IMR-90 (cell line): ENCODE results near the gene ANXA3. TPM values are rescaled to one million over a fixed set of nuclear protein-coding genes. Genes with fewer than 3 reads are reported as not detected.

Experiments
- ATAC-seq: fragments of 200-7000 bp; cut with Tn5 transposase; 2 replicates; pipeline ENCODE4 v1.9.1; 2020; ENCODE audit warnings: low read depth, mild to moderate bottlenecking, moderate library complexity
- BruUV-seq: library from RNA; stranded (reverse); fragments of 400-500 nt; replicated peaks from 2 replicates; lab custom pipeline; 2021; lab: Mats Ljungman, UMichigan
- CTCF ChIA-PET: fragments of 300-600 bp; formaldehyde crosslinking; extraction: SDS; loops from one replicate; lab custom pipeline; 2021; ENCODE audit warnings: antibody characterized with exemption; lab: Yijun Ruan, JAX
- POLR2A ChIA-PET: fragments of 300-600 bp; sonication (Branson Sonifier 250); formaldehyde crosslinking; loops from one replicate; lab custom pipeline; 2022; ENCODE audit warnings: antibody characterized with exemption; ENCODE audit not compliant: unreplicated experiment; lab: Charles Lee
- DNase-seq: peaks from one replicate; pipeline ENCODE4 v3.0.0; 2013
- H2AFZ ChIP-seq: replicated peaks from 2 replicates; pipeline ENCODE3; 2013; ENCODE audit warnings: low read length, mild to moderate bottlenecking; ENCODE audit not compliant: poor library complexity
- H2AK5ac ChIP-seq: 2 replicates; pipeline ENCODE4 v1.6.1; 2013; ENCODE audit warnings: low read depth, low read length, inconsistent platforms
- H2AK9ac ChIP-seq: replicated peaks from 2 replicates; pipeline ENCODE3; 2013; ENCODE audit warnings: mild to moderate bottlenecking, low read depth, low read length, moderate library complexity; ENCODE audit not compliant: poor library complexity
- H2BK120ac ChIP-seq: 2 replicates; pipeline ENCODE4 v1.6.1; 2013; ENCODE audit warnings: low read depth, low read length, inconsistent platforms
- H2BK15ac ChIP-seq: 3 replicates; pipeline ENCODE4 v1.6.1; 2013; ENCODE audit warnings: low read depth, low read length, inconsistent platforms
- H2BK20ac ChIP-seq: 2 replicates; pipeline ENCODE4 v1.6.1; 2013; ENCODE audit warnings: low read depth, mild to moderate bottlenecking, inconsistent platforms, low read length, moderate library complexity
- H2BK5ac ChIP-seq: 2 replicates; pipeline ENCODE4 v1.6.1; 2013; ENCODE audit warnings: mild to moderate bottlenecking, low read depth, low read length, inconsistent platforms; ENCODE audit not compliant: poor library complexity, severe bottlenecking
- H3K14ac ChIP-seq: replicated peaks from 2 replicates; pipeline ENCODE4 v1.6.1; 2013; ENCODE audit warnings: low read depth, low read length, inconsistent platforms
- H3K18ac ChIP-seq: 2 replicates; pipeline ENCODE4 v1.6.1; 2013; ENCODE audit warnings: low read depth, low read length, control low read depth
- H3K23ac ChIP-seq: 2 replicates; pipeline ENCODE4 v1.6.1; 2013; ENCODE audit warnings: low read depth, low read length, inconsistent platforms
- H3K27ac ChIP-seq: 2 replicates; pipeline ENCODE4 v1.5.1; 2013; ENCODE audit warnings: mild to moderate bottlenecking, control low read depth, low read length; ENCODE audit not compliant: insufficient read depth
- H3K27me3 ChIP-seq: 2 replicates; pipeline ENCODE4 v1.6.1; 2013; ENCODE audit warnings: low read length; ENCODE audit not compliant: control insufficient read depth, insufficient read depth
- H3K36me3 ChIP-seq: 2 replicates; pipeline ENCODE4 v1.6.1; 2013; ENCODE audit warnings: low read length, mixed read lengths; ENCODE audit not compliant: control insufficient read depth, insufficient read depth
- H3K4ac ChIP-seq: 2 replicates; pipeline ENCODE4 v1.6.1; 2013; ENCODE audit warnings: low read depth, low read length, inconsistent platforms
- H3K4me1 ChIP-seq: 2 replicates; pipeline ENCODE4 v1.6.1; 2013; ENCODE audit warnings: low read length, mixed read lengths; ENCODE audit not compliant: control insufficient read depth, insufficient read depth
- H3K4me2 ChIP-seq: 2 replicates; pipeline ENCODE4 v1.6.1; 2013; ENCODE audit warnings: low read depth, mild to moderate bottlenecking, control low read depth, low read length, moderate library complexity
- H3K4me3 ChIP-seq: 2 replicates; pipeline ENCODE4 v1.5.1; 2013; ENCODE audit warnings: low read depth, mild to moderate bottlenecking, control low read depth, low read length, moderate library complexity; ENCODE audit not compliant: insufficient read depth
- H3K56ac ChIP-seq: 2 replicates; pipeline ENCODE4 v1.6.1; 2013; ENCODE audit warnings: low read length, inconsistent platforms; ENCODE audit not compliant: insufficient read depth; ENCODE audit errors: extremely low read depth
- H3K79me1 ChIP-seq, 2 experiments: 2 replicates each; pipeline ENCODE4 v1.6.1; 2013; ENCODE audit warnings: low read length in 2 of 2, inconsistent platforms in 1 of 2, low read depth in 1 of 2
- H3K9ac ChIP-seq: 2 replicates; pipeline ENCODE4 v1.6.1; 2013; ENCODE audit warnings: low read depth, low read length, control low read depth
- H3K9me1 ChIP-seq: 2 replicates; pipeline ENCODE4 v1.6.1; 2013; ENCODE audit warnings: low read length, inconsistent platforms; ENCODE audit not compliant: insufficient read depth
- H3K9me3 ChIP-seq: 2 replicates; pipeline ENCODE4 v1.6.1; 2013; ENCODE audit warnings: low read length; ENCODE audit not compliant: control insufficient read depth, insufficient read depth
- H4K20me1 ChIP-seq: 2 replicates; pipeline ENCODE4 v1.6.1; 2013; ENCODE audit warnings: low read length, inconsistent platforms; ENCODE audit not compliant: insufficient read depth
- H4K5ac ChIP-seq: 2 replicates; pipeline ENCODE4 v1.6.1; 2013; ENCODE audit warnings: mild to moderate bottlenecking, low read depth, low read length, control low read depth
- H4K8ac ChIP-seq, 2 experiments: 2 replicates each; pipeline ENCODE4 v1.6.1; 2013; ENCODE audit warnings: low read depth in 2 of 2, low read length in 2 of 2, control low read depth in 1 of 2, inconsistent platforms in 1 of 2
- H4K91ac ChIP-seq: 2 replicates; pipeline ENCODE4 v1.6.1; 2013; ENCODE audit warnings: low read depth, low read length, inconsistent platforms; ENCODE audit not compliant: insufficient read depth
- CHD1 ChIP-seq: IDR thresholded peaks from 2 replicates; pipeline ENCODE4 v1.6.1; 2012; ENCODE audit warnings: low read depth, low read length, improper control_type of control experiment
- MAFK ChIP-seq: IDR thresholded peaks from 2 replicates; pipeline ENCODE4 v1.6.1; 2012; ENCODE audit warnings: low read depth, low read length, improper control_type of control experiment
- NFE2L2 ChIP-seq: fragments of 150-350 bp; IDR thresholded peaks from 2 replicates; pipeline ENCODE4 v1.6.1; 2016; ENCODE audit warnings: low read depth, mild to moderate bottlenecking, low read length
- POLR2A ChIP-seq: IDR thresholded peaks from 2 replicates; pipeline ENCODE4 v1.6.1; 2012; ENCODE audit warnings: mild to moderate bottlenecking, low read depth, low read length
- RCOR1 ChIP-seq: IDR thresholded peaks from 2 replicates; pipeline ENCODE4 v1.6.1; 2012; ENCODE audit warnings: mild to moderate bottlenecking, low read length, improper control_type of control experiment; ENCODE audit not compliant: insufficient replicate concordance
- SMC3 ChIP-seq: fragments of 150-350 bp; IDR thresholded peaks from 2 replicates; pipeline ENCODE4 v1.6.1; 2016; ENCODE audit warnings: low read depth, mild to moderate bottlenecking, antibody characterized with exemption, low read length, moderate library complexity
- WGBS, 2 experiments: methylation state at CpG; one replicate each; pipeline versions ENCODE4 v1.1.5 to v1.1.7; 2013; ENCODE audit warnings: missing lambda C conversion rate in 2 of 2; ENCODE audit not compliant: insufficient read length in 1 of 2; ENCODE audit errors: extremely low coverage in 2 of 2; 5-methylcytosine and 5-hydroxymethylcytosine counted together
- dilution Hi-C: fragments of 300-500 bp; cut with HindIII; formaldehyde crosslinking; loops from one replicate; pipeline ENCODE4 v1.14.3; 2018; ENCODE audit warnings: low sequenced_read_pairs; ENCODE audit not compliant: unreplicated experiment
- in situ Hi-C: fragments of 300-500 bp; cut with MboI; formaldehyde crosslinking; loops from 3 replicates; pipeline ENCODE4 v1.14.3; 2019; ENCODE audit warnings: low sequenced_read_pairs, inconsistent platforms, mixed read lengths
- intact Hi-C: fragments of 100-400 bp; cut with micrococcal nuclease; formaldehyde crosslinking; loops from 2 replicates; pipeline ENCODE4 v1.10.0; 2022
- polyA plus RNA-seq, 3 experiments: library from polyadenylated mRNA; depleted of rRNA; stranded (reverse); fragments of >200 nt; gene quantifications; 2 replicates each; pipeline ENCODE4 v1.2.3, GENCODE V29; 2012; ENCODE audit warnings: low replicate concordance in 1 of 3
- total RNA-seq: library from RNA; depleted of rRNA; stranded (reverse); fragments of >200 nt; gene quantifications from 2 replicates; pipeline ENCODE4 v1.2.3, GENCODE V29; 2012
- TF ChIP-seq, protein P1 (sequence below): fragments of 150-350 bp; IDR thresholded peaks from 2 replicates; pipeline ENCODE4 v1.6.1; 2017; ENCODE audit warnings: mild to moderate bottlenecking, antibody characterized with exemption, low read length, low read depth

ANXA3 gene
- total and polyA plus RNA-seq, 2 of the 4 experiments (the other 2 are of a cell fraction), result 4.2 to 5.0 TPM

DNA sequence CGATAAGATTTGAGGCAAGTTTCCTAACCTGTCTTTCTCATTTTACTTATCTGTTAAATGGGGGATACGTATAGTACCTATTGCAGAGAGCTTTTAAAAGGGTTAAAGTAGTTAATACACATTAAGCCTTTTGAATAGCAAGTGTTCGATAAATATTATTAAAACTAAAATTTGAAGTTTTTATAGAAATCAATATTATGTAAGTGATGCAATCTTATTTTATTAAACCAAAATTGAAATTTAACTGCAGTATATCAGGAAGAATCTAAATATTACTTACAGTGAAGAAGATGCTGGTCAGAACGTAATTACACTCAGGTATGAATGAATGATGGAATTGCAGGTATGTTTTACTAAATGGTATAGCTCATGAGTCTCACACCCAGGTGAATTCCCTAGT is 58.0 kb downstream of the ANXA3 start:
- CTCF ChIA-PET, result no interaction called here
- in situ Hi-C loops, result no loop called here

More for the DNA sequence above, 58.0 kb downstream of the ANXA3 start:
- no peak overlapping the region for H3K23ac ChIP-seq
- DNase-seq, result no peak
- H3K27ac ChIP-seq, result no peak overlapping the region
- no peak overlapping the region for H3K56ac ChIP-seq
- dilution Hi-C loops (loop anchor here (25.0 kb wide), 1 partner anchor 253 kb away; no protein-coding TSS in a partner anchor), intact Hi-C loops (no loop called here)
- H3K4me3 ChIP-seq, result no peak overlapping the region
- H3K9ac ChIP-seq, result no peak overlapping the region
- H4K20me1 ChIP-seq, result no peaks in the 10 kb centered on the region
- POLR2A ChIA-PET, result no interaction called here
- H3K9me3 ChIP-seq, result no peaks in the 10 kb centered on the region
- H3K18ac ChIP-seq, result no peak overlapping the region
- no peak overlapping the region for H3K4me2 ChIP-seq
- H2BK5ac ChIP-seq, result no peak overlapping the region
- WGBS, 2 experiments, result no CpG with 5 or more reads among the region's 4 CpGs
- no peak overlapping the region for H2AK9ac ChIP-seq
- H3K27me3 ChIP-seq, result no peaks in the 10 kb centered on the region
- no peak overlapping the region for H2BK20ac ChIP-seq
- H4K5ac ChIP-seq, result no peak overlapping the region
- BruUV-seq, result no TSS peak
- no peaks in the 10 kb centered on the region for H3K9me1 ChIP-seq
- H3K36me3 ChIP-seq, result no peaks in the 10 kb centered on the region
- H4K91ac ChIP-seq, result no peak overlapping the region
- TF ChIP-seq MAFK (no peak), POLR2A (no peak), CHD1 (no peak), RCOR1 (no peak), SMC3 (no peak), NFE2L2 (no peak)
- TF ChIP-seq, protein P1, sequence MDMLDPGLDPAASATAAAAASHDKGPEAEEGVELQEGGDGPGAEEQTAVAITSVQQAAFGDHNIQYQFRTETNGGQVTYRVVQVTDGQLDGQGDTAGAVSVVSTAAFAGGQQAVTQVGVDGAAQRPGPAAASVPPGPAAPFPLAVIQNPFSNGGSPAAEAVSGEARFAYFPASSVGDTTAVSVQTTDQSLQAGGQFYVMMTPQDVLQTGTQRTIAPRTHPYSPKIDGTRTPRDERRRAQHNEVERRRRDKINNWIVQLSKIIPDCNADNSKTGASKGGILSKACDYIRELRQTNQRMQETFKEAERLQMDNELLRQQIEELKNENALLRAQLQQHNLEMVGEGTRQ, result no peak
- no peak for ATAC-seq
- no peak overlapping the region for H3K14ac ChIP-seq
- H2BK120ac ChIP-seq, result no peak overlapping the region
- H3K4ac ChIP-seq, result no peak overlapping the region
- H2AFZ ChIP-seq, result no peak overlapping the region
- H3K79me1 ChIP-seq, result no peaks in the 10 kb centered on the region
- no peak overlapping the region for H2BK15ac ChIP-seq
- H2AK5ac ChIP-seq, result no peak overlapping the region
- no peak overlapping the region for H4K8ac ChIP-seq
- no peaks in the 10 kb centered on the region; the same call in 1 of the 2 replicates for H3K4me1 ChIP-seq
